SK-N-SH (cell line): Measurements from ENCODE around the gene C19orf33.

ENCODE experiments used
- EP300 ChIP-seq, 2 experiments: IDR thresholded peaks; 2 replicates each; pipeline versions ENCODE4 v1.4.0 to v1.6.1; 2012; ENCODE audit warnings: borderline replicate concordance in 1 of 2, low read depth in 1 of 2, low read length in 1 of 2
- RFX5 ChIP-seq: IDR thresholded peaks from 2 replicates; pipeline ENCODE4 v1.6.1; 2012; ENCODE audit warnings: mild to moderate bottlenecking, improper control_type of control experiment, low read length
- TCF12 ChIP-seq: IDR thresholded peaks from 2 replicates; pipeline ENCODE4 v1.4.0; 2012
- TF ChIP-seq, protein P1 (sequence below): fragments of 200-600 bp; sonication (generic); IDR thresholded peaks from 2 replicates; pipeline ENCODE4 v1.6.1; 2017; ENCODE audit warnings: antibody characterized with exemption, mild to moderate bottlenecking, moderate library complexity
- TF ChIP-seq, protein P2 (sequence below): IDR thresholded peaks from 2 replicates; pipeline ENCODE4 v1.6.1; 2012; ENCODE audit warnings: mild to moderate bottlenecking, low read depth, low read length, moderate library complexity

DNA sequence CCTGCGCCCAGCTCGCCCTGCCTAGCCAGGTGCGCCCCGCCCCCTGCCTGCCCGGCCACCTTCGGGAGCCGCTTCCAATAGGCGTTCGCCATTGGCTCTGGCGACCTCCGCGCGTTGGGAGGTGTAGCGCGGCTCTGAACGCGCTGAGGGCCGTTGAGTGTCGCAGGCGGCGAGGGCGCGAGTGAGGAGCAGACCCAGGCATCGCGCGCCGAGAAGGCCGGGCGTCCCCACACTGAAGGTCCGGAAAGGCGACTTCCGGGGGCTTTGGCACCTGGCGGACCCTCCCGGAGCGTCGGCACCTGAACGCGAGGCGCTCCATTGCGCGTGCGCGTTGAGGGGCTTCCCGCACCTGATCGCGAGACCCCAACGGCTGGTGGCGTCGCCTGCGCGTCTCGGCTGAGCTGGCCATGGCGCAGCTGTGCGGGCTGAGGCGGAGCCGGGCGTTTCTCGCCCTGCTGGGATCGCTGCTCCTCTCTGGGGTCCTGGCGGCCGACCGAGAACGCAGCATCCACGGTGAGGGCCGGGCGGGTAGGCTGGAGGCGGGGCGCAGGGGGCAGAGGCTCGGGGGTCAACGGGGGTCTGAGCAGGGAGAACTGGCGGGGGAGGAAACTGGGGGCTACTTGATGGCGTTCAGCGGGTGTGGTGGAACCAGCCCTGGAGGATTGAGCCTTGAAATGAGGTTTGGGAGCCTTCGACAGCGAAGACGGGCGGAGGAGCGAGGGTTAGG, 39.4 kb upstream of the C19orf33 start, which contains the start of gene SPINT2:
- TF ChIP-seq RFX5 (no peak), TCF12 (no peak), EP300 (IDR thresholded peaks at IDR 0.05; ENCODE audit: borderline replicate concordance in 1 of 2, low read depth in 1 of 2, low read length in 1 of 2) (no peak)
- TF ChIP-seq, protein P1, sequence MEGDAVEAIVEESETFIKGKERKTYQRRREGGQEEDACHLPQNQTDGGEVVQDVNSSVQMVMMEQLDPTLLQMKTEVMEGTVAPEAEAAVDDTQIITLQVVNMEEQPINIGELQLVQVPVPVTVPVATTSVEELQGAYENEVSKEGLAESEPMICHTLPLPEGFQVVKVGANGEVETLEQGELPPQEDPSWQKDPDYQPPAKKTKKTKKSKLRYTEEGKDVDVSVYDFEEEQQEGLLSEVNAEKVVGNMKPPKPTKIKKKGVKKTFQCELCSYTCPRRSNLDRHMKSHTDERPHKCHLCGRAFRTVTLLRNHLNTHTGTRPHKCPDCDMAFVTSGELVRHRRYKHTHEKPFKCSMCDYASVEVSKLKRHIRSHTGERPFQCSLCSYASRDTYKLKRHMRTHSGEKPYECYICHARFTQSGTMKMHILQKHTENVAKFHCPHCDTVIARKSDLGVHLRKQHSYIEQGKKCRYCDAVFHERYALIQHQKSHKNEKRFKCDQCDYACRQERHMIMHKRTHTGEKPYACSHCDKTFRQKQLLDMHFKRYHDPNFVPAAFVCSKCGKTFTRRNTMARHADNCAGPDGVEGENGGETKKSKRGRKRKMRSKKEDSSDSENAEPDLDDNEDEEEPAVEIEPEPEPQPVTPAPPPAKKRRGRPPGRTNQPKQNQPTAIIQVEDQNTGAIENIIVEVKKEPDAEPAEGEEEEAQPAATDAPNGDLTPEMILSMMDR: no peak
- TF ChIP-seq, protein P2, sequence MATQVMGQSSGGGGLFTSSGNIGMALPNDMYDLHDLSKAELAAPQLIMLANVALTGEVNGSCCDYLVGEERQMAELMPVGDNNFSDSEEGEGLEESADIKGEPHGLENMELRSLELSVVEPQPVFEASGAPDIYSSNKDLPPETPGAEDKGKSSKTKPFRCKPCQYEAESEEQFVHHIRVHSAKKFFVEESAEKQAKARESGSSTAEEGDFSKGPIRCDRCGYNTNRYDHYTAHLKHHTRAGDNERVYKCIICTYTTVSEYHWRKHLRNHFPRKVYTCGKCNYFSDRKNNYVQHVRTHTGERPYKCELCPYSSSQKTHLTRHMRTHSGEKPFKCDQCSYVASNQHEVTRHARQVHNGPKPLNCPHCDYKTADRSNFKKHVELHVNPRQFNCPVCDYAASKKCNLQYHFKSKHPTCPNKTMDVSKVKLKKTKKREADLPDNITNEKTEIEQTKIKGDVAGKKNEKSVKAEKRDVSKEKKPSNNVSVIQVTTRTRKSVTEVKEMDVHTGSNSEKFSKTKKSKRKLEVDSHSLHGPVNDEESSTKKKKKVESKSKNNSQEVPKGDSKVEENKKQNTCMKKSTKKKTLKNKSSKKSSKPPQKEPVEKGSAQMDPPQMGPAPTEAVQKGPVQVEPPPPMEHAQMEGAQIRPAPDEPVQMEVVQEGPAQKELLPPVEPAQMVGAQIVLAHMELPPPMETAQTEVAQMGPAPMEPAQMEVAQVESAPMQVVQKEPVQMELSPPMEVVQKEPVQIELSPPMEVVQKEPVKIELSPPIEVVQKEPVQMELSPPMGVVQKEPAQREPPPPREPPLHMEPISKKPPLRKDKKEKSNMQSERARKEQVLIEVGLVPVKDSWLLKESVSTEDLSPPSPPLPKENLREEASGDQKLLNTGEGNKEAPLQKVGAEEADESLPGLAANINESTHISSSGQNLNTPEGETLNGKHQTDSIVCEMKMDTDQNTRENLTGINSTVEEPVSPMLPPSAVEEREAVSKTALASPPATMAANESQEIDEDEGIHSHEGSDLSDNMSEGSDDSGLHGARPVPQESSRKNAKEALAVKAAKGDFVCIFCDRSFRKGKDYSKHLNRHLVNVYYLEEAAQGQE: no peak
